Measurements from ENCODE around the gene ABHD3. TPM values are rescaled to one million over a fixed set of nuclear protein-coding genes. Genes with fewer than 3 reads are reported as not detected.
"Not testable (repeated sequence)": the region's sequence is repeated elsewhere in the genome, so short reads cannot be mapped to it uniquely, and the experiment has no call there.

Gene ABHD3
- total RNA-seq, 1 donor from 2014 or later: 21.1 TPM

DNA sequence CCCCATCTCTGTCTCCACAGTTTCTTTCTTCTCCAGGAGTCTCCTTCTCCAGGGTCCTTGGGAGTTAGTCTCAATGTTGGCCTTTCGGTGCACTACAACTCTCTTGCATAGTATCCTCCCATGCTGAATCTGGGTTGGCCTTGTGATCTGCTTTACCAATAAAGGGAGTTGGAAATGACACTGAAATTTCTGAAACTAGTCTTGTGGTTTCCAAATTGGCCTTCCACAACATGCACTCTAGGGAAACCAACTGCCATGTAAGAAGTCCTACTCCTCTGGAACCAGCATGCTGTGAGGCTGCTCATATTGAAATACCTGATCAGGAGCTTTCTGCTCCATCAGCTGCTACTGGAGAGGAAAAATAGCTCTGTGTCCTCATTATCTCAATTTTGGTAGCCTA, 9.9 kb upstream of the ABHD3 start:
- Mint-ChIP-seq H3K4me1 (no peaks in the 10 kb centered on the region), H3K27ac (ENCODE audit: unreplicated experiment) (no peak overlapping the region), H3K9me3 (peaks cover 12% of the 10 kb centered on the region), H3K36me3 (ENCODE audit: low read depth) (peaks cover 5% of the 10 kb centered on the region), H3K27me3 (ENCODE audit: low read depth) (no peaks in the 10 kb centered on the region), H3K4me3 (no peak overlapping the region)
- TF ChIP-seq, protein P1, sequence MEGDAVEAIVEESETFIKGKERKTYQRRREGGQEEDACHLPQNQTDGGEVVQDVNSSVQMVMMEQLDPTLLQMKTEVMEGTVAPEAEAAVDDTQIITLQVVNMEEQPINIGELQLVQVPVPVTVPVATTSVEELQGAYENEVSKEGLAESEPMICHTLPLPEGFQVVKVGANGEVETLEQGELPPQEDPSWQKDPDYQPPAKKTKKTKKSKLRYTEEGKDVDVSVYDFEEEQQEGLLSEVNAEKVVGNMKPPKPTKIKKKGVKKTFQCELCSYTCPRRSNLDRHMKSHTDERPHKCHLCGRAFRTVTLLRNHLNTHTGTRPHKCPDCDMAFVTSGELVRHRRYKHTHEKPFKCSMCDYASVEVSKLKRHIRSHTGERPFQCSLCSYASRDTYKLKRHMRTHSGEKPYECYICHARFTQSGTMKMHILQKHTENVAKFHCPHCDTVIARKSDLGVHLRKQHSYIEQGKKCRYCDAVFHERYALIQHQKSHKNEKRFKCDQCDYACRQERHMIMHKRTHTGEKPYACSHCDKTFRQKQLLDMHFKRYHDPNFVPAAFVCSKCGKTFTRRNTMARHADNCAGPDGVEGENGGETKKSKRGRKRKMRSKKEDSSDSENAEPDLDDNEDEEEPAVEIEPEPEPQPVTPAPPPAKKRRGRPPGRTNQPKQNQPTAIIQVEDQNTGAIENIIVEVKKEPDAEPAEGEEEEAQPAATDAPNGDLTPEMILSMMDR (conservative IDR thresholded peaks at IDR 0.05): no peak
- no peak for DNase-seq (ENCODE audit: low read depth, low spot score)

DNA sequence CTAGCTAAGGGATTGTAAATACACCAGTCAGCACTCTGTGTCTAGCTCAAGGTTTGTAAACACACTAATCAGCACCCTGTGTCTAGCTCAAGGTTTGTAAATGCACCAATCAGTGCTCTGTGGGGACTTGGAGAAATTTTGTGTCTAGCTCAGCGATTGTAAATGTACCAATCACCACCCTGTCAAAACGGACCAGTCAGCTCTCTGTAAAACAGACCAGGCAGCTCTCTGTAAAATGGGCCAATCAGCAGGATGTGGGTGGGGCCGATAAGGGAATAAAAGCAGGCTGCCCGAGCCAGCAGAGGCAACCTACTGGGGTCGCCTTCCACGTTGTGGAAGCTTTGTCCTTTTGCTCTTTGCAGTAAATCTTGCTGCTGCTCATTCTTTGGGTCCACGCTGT, 2.6 kb upstream of the ABHD3 start:
- H3K27ac Mint-ChIP-seq (ENCODE audit: unreplicated experiment): not testable (repeated sequence)

DNA sequence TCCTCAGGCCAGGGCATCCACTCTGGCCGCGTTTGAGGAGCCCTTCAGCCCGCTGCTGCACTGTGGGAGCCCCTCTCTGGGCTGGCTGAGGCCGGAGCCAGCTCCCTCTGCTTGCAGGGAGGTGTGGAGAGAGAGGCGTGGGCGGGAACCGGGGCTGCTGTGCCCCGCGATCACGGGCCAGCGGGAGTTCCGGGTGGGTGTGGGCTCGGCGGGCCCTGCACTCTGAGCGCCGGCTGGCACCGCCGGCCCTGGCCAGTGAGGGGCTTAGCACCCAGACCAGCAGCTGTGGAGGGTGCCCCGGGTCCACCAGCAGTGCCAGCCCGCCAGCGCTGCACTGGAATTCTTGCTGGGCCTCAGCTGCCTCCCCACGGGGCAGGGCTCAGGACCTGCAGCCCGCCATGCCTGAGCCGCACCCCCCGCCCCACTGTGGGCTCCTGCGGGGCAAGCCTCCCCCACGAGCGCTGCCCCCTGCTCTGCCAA, 1.9 kb upstream of the ABHD3 start:
- Mint-ChIP-seq H3K27me3 (ENCODE audit: low read depth) (no peaks in the 10 kb centered on the region), H3K36me3 (ENCODE audit: low read depth) (peaks cover 13% of the 10 kb centered on the region), H3K9me3 (peaks cover 8% of the 10 kb centered on the region), H3K27ac (ENCODE audit: unreplicated experiment) (no peak overlapping the region), H3K4me1 (peaks cover 30% of the 10 kb centered on the region), H3K4me3 (no peak overlapping the region)
- TF ChIP-seq, protein P1 (conservative IDR thresholded peaks at IDR 0.05): no peak
- no peak for DNase-seq (ENCODE audit: low read depth, low spot score)

More for the DNA sequence above, 2.6 kb upstream of the ABHD3 start:
- peaks cover 30% of the 10 kb centered on the region for H3K4me1 Mint-ChIP-seq
- not testable (repeated sequence) for H3K9me3 Mint-ChIP-seq; DNase-seq (ENCODE audit: low read depth, low spot score); H3K27me3 Mint-ChIP-seq (ENCODE audit: low read depth)
- H3K36me3 Mint-ChIP-seq (ENCODE audit: low read depth): peaks cover 13% of the 10 kb centered on the region
- peak overlapping the region; percentile 54 for H3K4me3 Mint-ChIP-seq

DNA sequence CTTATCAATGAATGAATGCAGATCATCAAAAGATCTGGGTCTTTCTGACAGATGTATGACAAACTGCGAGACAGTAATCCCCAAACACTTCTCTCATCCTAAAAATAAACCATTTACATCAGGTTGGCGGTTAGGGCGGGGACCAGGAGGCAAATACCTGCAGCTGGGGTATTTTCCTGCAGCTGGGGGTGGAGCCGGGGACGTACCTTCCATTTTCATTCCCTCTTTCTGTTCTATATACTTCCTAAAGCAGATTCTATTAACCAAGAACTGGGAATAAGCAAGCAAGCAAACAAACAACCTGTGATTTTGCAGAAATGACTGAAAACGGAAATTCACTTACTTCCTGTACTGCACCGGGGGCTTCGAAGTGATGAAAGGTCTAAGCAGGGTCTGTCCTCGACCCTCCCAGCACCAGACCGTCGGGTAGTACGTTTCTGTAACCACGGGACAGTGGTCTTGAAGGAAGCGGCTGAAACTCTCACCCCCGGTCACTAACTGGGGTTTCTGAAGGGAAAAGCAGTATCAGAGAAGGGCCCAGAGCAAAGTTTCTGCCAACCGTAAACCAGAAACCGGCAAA, 1.2 kb downstream of the ABHD3 start:
- Mint-ChIP-seq H3K36me3 (ENCODE audit: low read depth) (peaks cover 13% of the 10 kb centered on the region), H3K4me1 (peaks cover 30% of the 10 kb centered on the region), H3K27ac (ENCODE audit: unreplicated experiment) (peak overlapping the region; percentile 75), H3K4me3 (peak overlapping the region; percentile 94), H3K27me3 (ENCODE audit: low read depth) (no peaks in the 10 kb centered on the region), H3K9me3 (peaks cover 8% of the 10 kb centered on the region)
- DNase-seq (ENCODE audit: low read depth, low spot score): peak; percentile 14
- TF ChIP-seq, protein P1 (conservative IDR thresholded peaks at IDR 0.05): no peak

DNA sequence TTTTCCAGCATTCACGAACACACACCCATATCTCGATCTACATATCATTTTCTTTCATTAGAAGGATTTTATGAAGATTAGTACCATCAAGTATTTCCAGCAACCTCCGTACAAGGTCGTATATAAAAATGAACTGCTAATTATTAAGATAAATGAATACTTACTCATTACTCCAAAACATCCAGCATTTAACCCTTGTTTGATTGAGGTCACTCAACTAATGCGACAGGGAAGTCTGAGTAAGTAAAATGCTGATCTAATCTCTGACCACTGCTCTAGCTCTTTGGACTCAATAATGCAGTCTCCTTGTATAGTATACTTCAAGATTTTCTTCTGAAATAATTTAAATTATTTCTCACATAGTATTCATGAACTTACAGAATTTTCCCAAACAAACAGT, 2.0 kb downstream of the ABHD3 start:
- TF ChIP-seq, protein P1 (conservative IDR thresholded peaks at IDR 0.05): no peak
- Mint-ChIP-seq H3K4me1 (peaks cover 30% of the 10 kb centered on the region), H3K27ac (ENCODE audit: unreplicated experiment) (no peak overlapping the region), H3K36me3 (ENCODE audit: low read depth) (peaks cover 13% of the 10 kb centered on the region), H3K4me3 (peak overlapping the region; percentile 94), H3K27me3 (ENCODE audit: low read depth) (no peaks in the 10 kb centered on the region), H3K9me3 (peaks cover 8% of the 10 kb centered on the region)
- DNase-seq (ENCODE audit: low read depth, low spot score): no peak

DNA sequence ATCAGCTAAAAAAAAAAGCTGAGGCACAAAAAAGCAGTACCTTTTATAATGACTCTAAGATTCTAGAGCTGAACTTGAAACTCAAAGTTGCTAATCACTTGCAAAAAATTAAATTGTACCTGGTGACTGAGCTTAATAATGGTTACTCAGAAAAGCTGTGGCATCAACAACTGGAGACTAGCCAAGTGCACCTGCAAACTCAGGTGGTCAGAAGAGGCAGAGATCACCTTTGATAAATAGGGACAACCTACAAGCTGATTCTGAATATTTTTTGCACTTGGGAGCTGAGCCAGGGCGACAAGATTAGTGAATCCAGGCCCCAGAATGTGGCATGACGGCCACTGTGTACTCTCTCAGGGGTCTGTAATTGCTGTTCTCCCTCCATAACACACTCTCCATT, 3.0 kb downstream of the ABHD3 start:
- Mint-ChIP-seq H3K36me3 (ENCODE audit: low read depth) (peaks cover 7% of the 10 kb centered on the region), H3K4me1 (peaks cover 24% of the 10 kb centered on the region), H3K27me3 (ENCODE audit: low read depth) (no peaks in the 10 kb centered on the region), H3K27ac (ENCODE audit: unreplicated experiment) (no peak overlapping the region), H3K9me3 (peaks cover 8% of the 10 kb centered on the region), H3K4me3 (peak overlapping the region; percentile 31)
- DNase-seq (ENCODE audit: low read depth, low spot score): no peak
- TF ChIP-seq, protein P1 (conservative IDR thresholded peaks at IDR 0.05): no peak
